Measurements from ENCODE around the gene CCDC82. TPM values are rescaled to one million over a fixed set of nuclear protein-coding genes. Genes with fewer than 3 reads are reported as not detected.

Gene CCDC82
- polyA plus RNA-seq, 1 experiment, result 4.6 TPM

DNA sequence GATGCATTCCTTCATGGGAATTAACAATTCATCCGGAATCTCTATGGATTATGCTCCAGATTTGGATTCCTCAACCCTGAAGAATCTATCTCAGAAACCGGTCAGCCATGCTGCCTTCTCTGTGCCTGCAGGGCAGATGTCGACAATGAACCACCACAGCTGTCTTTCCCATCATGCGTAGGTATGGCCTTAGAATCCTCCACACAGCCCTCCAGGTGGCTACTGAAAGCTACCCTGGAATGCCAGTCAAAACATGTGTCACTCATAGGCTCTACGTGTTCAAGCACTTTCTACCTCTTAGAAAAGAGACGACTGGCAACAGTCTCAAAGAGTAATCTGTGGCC, 66.1 kb downstream of the CCDC82 start:
- Histone ChIP-seq H3K27me3 (ENCODE audit: control insufficient read depth, insufficient read depth, low read length) (no peaks in the 10 kb centered on the region), H3K36me3 (ENCODE audit: control insufficient read depth, insufficient read depth, low read length) (no peaks in the 10 kb centered on the region), H3K4me3 (ENCODE audit: low read depth, low read length) (no peak overlapping the region)
- TF ChIP-seq, protein P1, sequence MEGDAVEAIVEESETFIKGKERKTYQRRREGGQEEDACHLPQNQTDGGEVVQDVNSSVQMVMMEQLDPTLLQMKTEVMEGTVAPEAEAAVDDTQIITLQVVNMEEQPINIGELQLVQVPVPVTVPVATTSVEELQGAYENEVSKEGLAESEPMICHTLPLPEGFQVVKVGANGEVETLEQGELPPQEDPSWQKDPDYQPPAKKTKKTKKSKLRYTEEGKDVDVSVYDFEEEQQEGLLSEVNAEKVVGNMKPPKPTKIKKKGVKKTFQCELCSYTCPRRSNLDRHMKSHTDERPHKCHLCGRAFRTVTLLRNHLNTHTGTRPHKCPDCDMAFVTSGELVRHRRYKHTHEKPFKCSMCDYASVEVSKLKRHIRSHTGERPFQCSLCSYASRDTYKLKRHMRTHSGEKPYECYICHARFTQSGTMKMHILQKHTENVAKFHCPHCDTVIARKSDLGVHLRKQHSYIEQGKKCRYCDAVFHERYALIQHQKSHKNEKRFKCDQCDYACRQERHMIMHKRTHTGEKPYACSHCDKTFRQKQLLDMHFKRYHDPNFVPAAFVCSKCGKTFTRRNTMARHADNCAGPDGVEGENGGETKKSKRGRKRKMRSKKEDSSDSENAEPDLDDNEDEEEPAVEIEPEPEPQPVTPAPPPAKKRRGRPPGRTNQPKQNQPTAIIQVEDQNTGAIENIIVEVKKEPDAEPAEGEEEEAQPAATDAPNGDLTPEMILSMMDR (IDR thresholded peaks at IDR 0.05; ENCODE audit: insufficient read depth, low read depth, low read length), result no peak
- ChIA-PET CTCF (no interaction called here), POLR2A (no interaction called here)
- no peak for DNase-seq (ENCODE audit: low read depth)

DNA sequence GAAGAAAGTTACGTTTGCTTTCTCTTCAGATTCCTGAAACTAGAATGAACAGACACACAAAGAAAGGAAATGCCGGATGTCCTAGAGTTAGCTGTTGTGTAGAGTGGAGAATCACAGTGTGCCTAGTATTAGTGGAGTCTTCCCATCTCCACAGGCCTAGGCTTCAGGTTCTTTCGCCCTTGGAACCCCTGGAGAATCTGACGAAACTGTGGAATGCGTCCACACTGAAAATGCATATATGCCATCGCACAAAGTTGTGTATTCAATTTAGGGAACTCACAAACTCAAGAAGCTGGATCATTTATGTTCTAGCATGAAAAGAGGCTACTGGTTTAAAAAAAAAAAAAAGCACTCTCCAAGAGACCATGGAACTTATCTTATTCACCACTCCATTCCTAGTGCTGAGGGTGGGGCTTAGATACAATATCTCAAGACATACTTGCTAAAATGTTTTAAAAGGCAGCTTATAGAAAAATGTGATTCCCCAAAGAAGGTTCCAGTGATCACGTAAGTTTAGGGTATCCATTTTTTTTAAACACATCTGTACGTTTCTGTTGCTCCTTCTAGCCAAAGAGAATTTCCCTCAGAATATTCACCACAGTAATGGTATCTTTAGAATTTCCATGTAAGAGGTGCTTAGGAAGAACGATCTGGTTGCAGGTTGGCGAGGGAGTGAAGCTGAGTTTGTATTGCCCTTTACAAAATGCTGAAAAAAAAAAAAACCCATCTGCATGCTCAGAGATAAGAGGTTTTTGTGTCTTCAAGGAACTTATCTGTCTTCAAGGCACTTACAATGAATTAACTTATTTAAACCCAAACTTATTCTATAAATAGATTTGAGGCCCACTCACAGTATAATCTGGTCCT, 66.7 kb downstream of the CCDC82 start:
- Histone ChIP-seq H3K27me3 (ENCODE audit: control insufficient read depth, insufficient read depth, low read length) (no peaks in the 10 kb centered on the region), H3K36me3 (ENCODE audit: control insufficient read depth, insufficient read depth, low read length) (no peaks in the 10 kb centered on the region), H3K4me3 (ENCODE audit: low read depth, low read length) (no peak overlapping the region)
- TF ChIP-seq, protein P1 (IDR thresholded peaks at IDR 0.05; ENCODE audit: insufficient read depth, low read depth, low read length), result no peak
- ChIA-PET CTCF (interaction anchor here (1.0 kb wide), 2 partner anchors 18 to 19 kb away, joined by 4 read pairs; partner anchors contain the start of gene MAML2), POLR2A (interaction anchor here (0.6 kb wide), 1 partner anchor 192 kb away, joined by 3 read pairs; no protein-coding TSS in a partner anchor)
- no peak for DNase-seq (ENCODE audit: low read depth)

DNA sequence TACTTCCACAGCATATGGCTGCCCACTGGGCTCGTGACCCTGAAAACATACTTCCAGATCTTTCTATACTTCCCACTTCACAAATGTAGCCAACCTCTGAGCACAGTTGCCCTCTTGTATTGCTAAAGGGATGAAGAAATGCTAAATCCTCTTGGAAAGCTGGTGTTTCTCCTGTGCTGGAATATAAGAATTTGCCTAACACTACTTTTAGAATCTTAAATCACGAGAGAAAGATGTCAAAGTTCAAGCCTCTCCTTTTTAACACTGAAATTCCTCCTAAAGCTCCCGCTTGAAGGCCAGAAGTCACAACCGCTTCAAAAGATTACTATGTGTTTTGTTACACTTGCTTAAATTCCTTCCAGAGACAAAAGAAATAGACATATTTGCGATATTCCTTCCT, 68.6 kb downstream of the CCDC82 start:
- Histone ChIP-seq H3K36me3 (ENCODE audit: control insufficient read depth, insufficient read depth, low read length) (no peaks in the 10 kb centered on the region), H3K27me3 (ENCODE audit: control insufficient read depth, insufficient read depth, low read length) (no peaks in the 10 kb centered on the region), H3K4me3 (ENCODE audit: low read depth, low read length) (no peak overlapping the region)
- TF ChIP-seq, protein P1 (IDR thresholded peaks at IDR 0.05; ENCODE audit: insufficient read depth, low read depth, low read length), result no peak
- DNase-seq (ENCODE audit: low read depth), result no peak
- ChIA-PET CTCF (no interaction called here), POLR2A (no interaction called here)

DNA sequence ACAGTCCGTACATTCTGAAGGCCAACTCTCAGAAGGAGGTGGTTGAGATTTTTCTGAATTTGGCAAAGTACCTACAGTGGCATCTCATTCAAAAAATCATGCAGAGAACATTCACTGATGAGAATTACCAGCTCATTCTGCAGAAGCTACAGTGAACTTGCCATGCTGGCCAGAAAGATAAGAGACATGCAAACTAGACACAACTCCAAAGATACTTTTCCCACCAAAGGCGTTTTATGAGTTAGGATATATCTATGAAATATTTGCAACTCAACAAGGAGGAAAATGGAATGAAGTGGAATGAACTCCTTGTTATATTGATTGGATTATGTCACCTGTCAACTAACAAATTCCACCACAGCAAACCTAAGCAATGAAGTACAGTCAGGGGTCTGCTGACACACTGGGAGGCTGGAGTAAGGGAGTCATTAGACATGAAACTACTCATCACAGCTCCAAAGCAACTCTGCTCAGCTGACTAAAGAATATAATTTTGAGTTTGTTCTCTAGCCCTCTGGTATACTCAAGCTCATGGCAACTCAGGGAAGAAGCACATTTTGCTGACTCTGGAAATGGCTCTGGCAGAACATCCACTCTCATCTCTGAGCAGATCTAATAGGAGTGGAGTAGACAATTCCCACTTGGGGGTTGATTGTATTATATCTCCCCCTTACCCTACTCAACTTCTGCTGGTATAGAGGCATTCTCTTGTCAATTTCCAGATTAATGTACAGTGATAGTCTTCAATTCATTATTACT, 69.6 kb downstream of the CCDC82 start:
- no peak for DNase-seq (ENCODE audit: low read depth)
- no peak overlapping the region for H3K4me3 ChIP-seq (ENCODE audit: low read depth, low read length)
- ChIA-PET POLR2A (no interaction called here), CTCF (interaction anchor here (1.0 kb wide), 1 partner anchor 40 kb away, joined by 3 read pairs; no protein-coding TSS in a partner anchor)
- TF ChIP-seq, protein P1 (IDR thresholded peaks at IDR 0.05; ENCODE audit: insufficient read depth, low read depth, low read length), result no peak
- no peaks in the 10 kb centered on the region for H3K36me3 ChIP-seq (ENCODE audit: control insufficient read depth, insufficient read depth, low read length)
- H3K27me3 ChIP-seq (ENCODE audit: control insufficient read depth, insufficient read depth, low read length), result no peaks in the 10 kb centered on the region

DNA sequence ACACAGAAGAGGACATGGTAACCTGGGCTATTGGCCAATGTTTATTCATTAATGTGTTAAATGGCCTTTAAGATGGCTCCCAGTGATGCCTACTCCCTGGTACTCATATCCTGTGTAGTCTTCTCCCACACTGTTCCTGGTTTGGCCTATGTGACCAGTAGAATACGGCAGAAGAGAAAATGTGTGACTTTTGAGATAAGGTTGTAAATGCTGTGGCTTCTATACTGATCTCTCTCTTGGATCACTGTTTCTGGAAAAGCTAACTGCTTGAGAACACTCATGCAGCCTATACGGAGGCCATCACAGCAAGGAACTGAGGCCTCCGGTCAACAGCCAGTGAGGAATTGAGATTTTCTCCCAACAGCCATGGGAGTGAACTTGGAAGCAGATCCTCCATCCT, 70.9 kb downstream of the CCDC82 start:
- Histone ChIP-seq H3K36me3 (ENCODE audit: control insufficient read depth, insufficient read depth, low read length) (no peaks in the 10 kb centered on the region), H3K27me3 (ENCODE audit: control insufficient read depth, insufficient read depth, low read length) (no peaks in the 10 kb centered on the region), H3K4me3 (ENCODE audit: low read depth, low read length) (no peak overlapping the region)
- TF ChIP-seq, protein P1 (IDR thresholded peaks at IDR 0.05; ENCODE audit: insufficient read depth, low read depth, low read length), result no peak
- ChIA-PET POLR2A (no interaction called here), CTCF (interaction anchor here (1.4 kb wide), 1 partner anchor 24 kb away, joined by 4 read pairs; the partner anchor contains the start of gene MAML2)
- DNase-seq (ENCODE audit: low read depth), result no peak

Measured in BJ (cell line).